Measurements from ENCODE around the gene PDCD10. TPM values are rescaled to one million over a fixed set of nuclear protein-coding genes. Genes with fewer than 3 reads are reported as not detected.

Gene PDCD10
- polyA plus RNA-seq, 12 donors, result 25.0 to 80.4 (median 37.6) TPM; not detected in 1

GRCh38 chr3:167736997-167737396, 2.3 kb upstream of the PDCD10 start:
- no peak for DNase-seq

DNA sequence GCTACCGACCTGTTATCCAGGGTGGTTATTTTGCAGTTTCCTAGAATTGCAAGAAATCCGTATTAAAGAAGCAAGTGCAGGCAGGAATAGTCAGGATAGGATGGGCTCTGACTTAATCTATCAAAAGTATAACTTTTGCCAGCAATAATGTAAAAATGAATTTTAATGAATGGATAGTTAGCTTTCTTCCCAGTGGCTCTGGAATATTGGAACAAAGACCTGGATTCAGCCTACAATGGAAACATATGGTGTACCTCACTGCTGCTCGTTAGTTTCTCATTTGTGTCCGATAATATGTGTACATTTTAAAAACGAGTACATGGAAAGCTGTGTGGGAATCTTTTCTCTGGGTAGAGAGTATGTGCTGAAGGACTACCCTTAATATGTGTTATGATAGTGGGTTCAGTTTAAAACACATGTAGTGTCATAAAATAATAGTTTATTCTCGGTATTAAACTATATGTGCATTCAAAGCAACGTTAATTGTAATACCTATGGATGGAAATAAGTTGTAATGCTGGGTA, 1.6 kb upstream of the PDCD10 start:
- no peak for DNase-seq

DNA sequence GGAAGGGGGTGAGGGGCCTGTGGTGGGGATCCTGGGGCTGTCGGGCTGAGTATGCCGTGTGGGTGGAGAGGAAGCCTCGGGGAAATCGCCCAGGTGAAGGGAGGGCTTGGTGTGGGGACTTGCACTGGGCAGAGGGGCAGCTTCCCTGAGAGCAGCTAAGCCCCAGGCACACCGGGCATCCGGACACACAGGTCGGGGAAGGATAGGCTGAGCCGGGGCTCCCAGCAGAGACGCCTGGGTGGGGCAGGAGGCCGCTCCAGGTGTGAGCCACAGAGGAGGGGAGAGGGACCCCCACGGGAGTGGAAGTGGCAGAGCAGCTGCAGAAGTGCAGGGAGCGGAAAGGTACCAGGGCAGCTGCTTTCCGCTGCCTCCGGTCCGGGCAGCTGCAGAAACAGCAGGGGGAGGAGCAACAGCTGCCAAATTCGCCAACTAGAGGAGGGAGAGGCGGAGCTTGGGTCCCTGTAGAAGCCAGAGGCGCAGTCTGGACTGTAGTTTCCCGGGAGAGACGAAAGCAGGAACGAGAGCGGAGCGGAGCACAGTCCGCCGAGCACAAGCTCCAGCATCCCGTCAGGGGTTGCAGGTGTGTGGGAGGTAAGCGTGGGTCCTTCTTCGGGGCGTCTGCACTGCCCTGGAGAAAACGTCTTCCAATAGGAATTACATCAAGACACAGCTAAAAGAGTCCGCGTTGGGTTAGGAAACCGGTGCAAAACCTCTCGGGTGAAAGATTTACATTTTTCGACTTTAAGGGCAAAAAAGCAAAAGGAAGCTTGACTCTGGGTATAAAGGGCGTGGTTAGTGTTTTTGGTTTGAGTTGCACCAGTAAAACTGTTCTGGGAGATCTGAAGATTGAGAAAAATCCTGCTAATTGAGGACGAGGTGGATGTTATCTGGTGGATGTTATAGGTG, 794 bp upstream of the PDCD10 start, which contains the start of gene SERPINI1:
Gene SERPINI1, plus strand, starts transcription at position 489 of the 906 bp plus-strand sequence. CDS start 53,408 bp downstream, outside the sequence.
- DNase-seq, result peak; percentile 86

GRCh38 chr3:167733961-167734497, 663 bp downstream of the PDCD10 start:
- no peak for DNase-seq

DNA sequence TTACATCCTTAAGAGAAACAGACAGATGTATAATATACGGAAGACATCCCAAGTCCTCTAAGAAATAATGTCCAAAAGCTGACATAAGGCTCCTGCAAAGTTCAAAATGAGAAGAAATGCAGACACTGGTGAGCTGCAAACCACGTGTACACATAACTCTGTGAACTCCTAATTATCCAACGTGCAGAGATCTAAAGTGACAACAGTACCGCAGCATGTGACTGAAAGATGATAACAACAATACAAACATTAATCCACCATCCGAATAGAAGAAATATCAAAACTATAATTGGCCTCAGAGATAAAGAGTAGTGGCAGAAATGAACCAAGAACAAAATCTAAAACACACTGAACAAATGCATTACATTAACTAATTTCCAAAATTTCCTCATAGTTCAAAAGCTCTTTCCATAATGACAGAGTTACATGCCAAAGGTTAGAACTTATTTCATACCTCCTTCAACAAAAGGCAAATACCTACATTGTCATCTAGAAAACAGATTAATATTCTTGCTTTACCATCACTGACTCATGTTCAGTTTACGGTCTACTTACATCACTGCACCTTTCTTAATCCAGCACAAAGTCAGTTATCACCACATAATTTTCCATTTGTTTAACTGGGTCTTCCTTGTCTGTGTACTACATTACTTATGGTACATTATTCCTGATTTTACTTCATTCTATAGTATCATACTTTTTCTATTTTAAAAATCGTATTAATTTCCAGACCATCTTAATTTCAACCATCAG, 2.2 kb downstream of the PDCD10 start:
- no peak for DNase-seq

DNA sequence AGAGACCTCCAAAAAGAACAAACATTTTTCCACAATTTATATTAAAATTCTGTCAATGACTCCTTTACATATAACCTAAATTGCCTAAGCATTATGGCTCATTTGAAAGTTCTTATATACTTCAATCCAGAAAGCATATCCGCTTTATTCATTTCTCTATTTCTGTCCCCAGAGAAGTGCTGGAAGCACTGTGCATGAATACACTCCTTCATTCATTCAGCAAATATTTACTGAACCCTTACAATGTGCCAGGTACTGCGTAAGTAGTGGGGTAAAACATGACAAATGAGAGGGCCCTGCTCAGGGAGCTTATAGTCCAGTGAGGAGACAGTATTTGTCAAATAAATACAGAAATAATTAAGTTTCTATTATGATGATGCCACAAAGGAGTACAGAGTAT, 3.3 kb downstream of the PDCD10 start:
- no peak for DNase-seq

- no peak for DNase-seq
Observed at GRCh38 chr3:167729591-167729990, 5.1 kb downstream of the PDCD10 start.

- no peak for DNase-seq
Observed at GRCh38 chr3:167728632-167729323, 5.9 kb downstream of the PDCD10 start.

- DNase-seq, result no peak
Observed at GRCh38 chr3:167728176-167728575, 6.5 kb downstream of the PDCD10 start.

DNA sequence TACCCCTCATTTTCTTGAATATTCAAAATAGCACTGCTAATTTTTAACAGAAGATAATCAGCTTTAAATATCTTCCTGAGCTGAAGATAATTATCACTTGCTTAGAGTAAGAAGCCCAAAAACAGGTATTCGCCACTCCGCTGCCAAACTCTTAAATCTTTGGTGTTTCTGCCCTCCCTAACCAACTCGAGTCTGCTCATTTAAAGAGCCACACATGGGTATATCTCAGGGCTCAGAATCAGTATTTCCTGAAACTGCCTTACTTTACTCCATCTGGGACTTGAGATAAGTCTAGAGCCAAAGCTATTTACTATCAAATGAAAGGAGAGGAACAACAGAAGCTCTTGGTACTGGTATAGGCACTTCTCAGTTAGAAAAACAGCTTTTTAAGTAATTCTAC, 10.8 kb downstream of the PDCD10 start:
- DNase-seq, result no peak

- DNase-seq, result no peak
Observed at GRCh38 chr3:167723025-167723512, 11.6 kb downstream of the PDCD10 start.

GRCh38 chr3:167718582-167718981, 16.1 kb downstream of the PDCD10 start:
- no peak for DNase-seq

DNA sequence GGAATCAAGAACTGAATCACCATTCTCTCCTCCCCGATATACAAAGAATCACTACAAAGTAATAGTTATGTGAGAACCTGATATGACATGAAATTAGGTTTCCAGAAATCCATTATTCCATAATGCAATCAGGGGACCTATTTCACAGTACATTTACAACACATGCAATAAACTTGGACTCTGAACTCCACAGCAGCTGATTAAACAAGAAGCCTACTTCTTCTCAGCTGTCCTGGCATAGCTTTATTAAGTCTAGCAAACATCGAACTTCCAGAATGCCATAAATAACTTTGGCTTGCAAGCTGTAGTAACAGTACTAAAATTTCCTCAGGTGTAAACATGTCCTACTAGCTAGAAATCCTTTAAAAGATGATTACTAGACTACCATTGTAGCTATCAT, 17.8 kb downstream of the PDCD10 start:
- DNase-seq, result no peak

DNA sequence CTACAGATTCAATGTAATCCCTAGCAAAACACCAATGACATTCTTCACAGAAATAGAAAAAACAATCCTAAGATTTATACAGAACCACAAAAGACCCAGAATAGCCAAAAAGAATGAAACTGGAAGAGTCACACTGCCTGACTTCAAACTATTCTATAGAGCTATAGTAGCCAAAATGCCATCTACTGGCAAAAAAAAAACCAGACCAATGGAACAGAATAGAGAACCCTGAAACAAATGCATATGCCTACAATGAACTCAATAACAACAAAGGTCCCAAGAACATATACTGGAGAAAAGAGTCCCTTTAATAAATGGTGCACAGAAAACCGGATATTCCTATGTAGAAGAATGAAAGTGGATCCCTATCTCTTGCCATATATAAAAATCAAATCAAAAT, 19.8 kb downstream of the PDCD10 start:
- no peak for DNase-seq

GRCh38 chr3:167712445-167712844, 22.2 kb downstream of the PDCD10 start:
- no peak for DNase-seq

- no peak for DNase-seq
Observed at GRCh38 chr3:167711439-167711838, 23.3 kb downstream of the PDCD10 start.

DNA sequence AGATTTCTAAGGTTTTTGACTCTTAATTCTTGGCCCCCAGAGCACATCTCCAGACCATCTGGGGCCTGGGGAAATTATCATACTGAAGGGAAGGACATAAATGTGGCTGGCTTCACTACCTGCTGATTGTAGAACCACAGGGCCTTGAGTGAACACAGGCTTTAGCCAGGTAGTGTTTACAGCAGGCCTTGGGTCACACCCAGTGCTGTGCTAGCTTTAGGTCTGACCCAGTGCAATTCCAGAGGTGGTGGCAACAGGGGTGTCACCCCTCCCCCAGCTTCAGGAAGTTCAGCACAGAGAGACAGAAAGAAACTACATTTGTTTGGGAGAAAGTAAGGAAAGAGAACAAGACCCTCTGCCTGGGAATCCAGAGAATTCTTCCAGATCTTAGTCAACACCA, 24.1 kb downstream of the PDCD10 start:
- DNase-seq, result no peak

- DNase-seq, result no peak
Observed at GRCh38 chr3:167709690-167710089, 25.0 kb downstream of the PDCD10 start.

GRCh38 chr3:167705840-167706239, 28.9 kb downstream of the PDCD10 start:
- DNase-seq, result no peak

- no peak for DNase-seq
Observed at GRCh38 chr3:167700926-167701325, 33.8 kb downstream of the PDCD10 start.

GRCh38 chr3:167700046-167700445, 34.6 kb downstream of the PDCD10 start:
- DNase-seq, result no peak

- no peak for DNase-seq
Observed at GRCh38 chr3:167694121-167694520, 40.6 kb downstream of the PDCD10 start.

Data from muscle of arm (tissue), 12 donors.